SK-N-SH treated with all-trans-retinoic acid at 6 μM for 48 hours (cell line): ENCODE results near the gene ELOVL5.

Source experiments
- ATAC-seq: fragments of 200-7000 bp; cut with Tn5 transposase; 3 replicates; pipeline ENCODE4 v1.9.1; 2020; ENCODE audit warnings: mild to moderate bottlenecking, moderate library complexity
- ARNTL ChIP-seq: fragments of 450-650 bp; formaldehyde crosslinking; IDR thresholded peaks from 2 replicates; pipeline ENCODE4 v1.5.0; 2020; ENCODE audit warnings: low read depth, mild to moderate bottlenecking, moderate library complexity, borderline replicate concordance
- CREB5 ChIP-seq: fragments of 250-450 bp; sonication (Bioruptor Pico); IDR thresholded peaks from 2 replicates; pipeline ENCODE4 v1.5.1; 2020; ENCODE audit warnings: low read depth, mild to moderate bottlenecking, moderate library complexity
- CSDC2 ChIP-seq: fragments of 250-450 bp; sonication (Bioruptor Pico); IDR thresholded peaks from 2 replicates; pipeline ENCODE4 v1.5.0; 2020; ENCODE audit warnings: mild to moderate bottlenecking, moderate library complexity
- CSRNP3 ChIP-seq: fragments of 250-450 bp; sonication (Bioruptor Pico); IDR thresholded peaks from 2 replicates; pipeline ENCODE4 v1.5.1; 2021; ENCODE audit warnings: mild to moderate bottlenecking, moderate library complexity
- ESRRG ChIP-seq: fragments of 250-450 bp; sonication (Bioruptor Pico); IDR thresholded peaks from 2 replicates; pipeline ENCODE4 v1.6.1; 2021; ENCODE audit warnings: mild to moderate bottlenecking
- GLIS3 ChIP-seq: fragments of 250-450 bp; sonication (Bioruptor Pico); IDR thresholded peaks from 2 replicates; pipeline ENCODE4 v1.5.0; 2020; ENCODE audit warnings: mild to moderate bottlenecking, moderate library complexity
- ISL1 ChIP-seq: fragments of 250-450 bp; sonication (Bioruptor Pico); IDR thresholded peaks from 2 replicates; pipeline ENCODE4 v2.1.2; 2022; ENCODE audit warnings: mild to moderate bottlenecking, moderate library complexity
- OSR1 ChIP-seq: fragments of 250-450 bp; sonication (Bioruptor Pico); IDR thresholded peaks from 2 replicates; pipeline ENCODE4 v1.8.0; 2022; ENCODE audit warnings: moderate library complexity, mild to moderate bottlenecking, inconsistent platforms
- PATZ1 ChIP-seq: fragments of 250-450 bp; sonication (Bioruptor Pico); IDR thresholded peaks from 2 replicates; pipeline ENCODE4 v1.8.0; 2020; ENCODE audit warnings: mild to moderate bottlenecking, moderate library complexity, borderline replicate concordance
- POU6F1 ChIP-seq: fragments of 250-450 bp; sonication (Bioruptor Pico); IDR thresholded peaks from 2 replicates; pipeline ENCODE4 v1.8.0; 2021; ENCODE audit warnings: low read depth, mild to moderate bottlenecking, moderate library complexity, borderline replicate concordance
- PPARA ChIP-seq: fragments of 250-450 bp; sonication (Bioruptor Pico); IDR thresholded peaks from 2 replicates; pipeline ENCODE4 v1.5.0; 2020; ENCODE audit warnings: mild to moderate bottlenecking, borderline replicate concordance
- RARB ChIP-seq: fragments of 250-450 bp; sonication (Bioruptor Pico); IDR thresholded peaks from 2 replicates; pipeline ENCODE4 v1.8.0; 2021; ENCODE audit warnings: mild to moderate bottlenecking, moderate library complexity
- SNAI2 ChIP-seq: fragments of 250-450 bp; sonication (Bioruptor Pico); IDR thresholded peaks from 2 replicates; pipeline ENCODE4 v1.5.0; 2020; ENCODE audit warnings: mild to moderate bottlenecking, moderate library complexity
- TCF4 ChIP-seq: fragments of 250-450 bp; sonication (Bioruptor Pico); IDR thresholded peaks from 2 replicates; pipeline ENCODE4 v1.8.0; 2021; ENCODE audit warnings: mild to moderate bottlenecking, moderate library complexity, borderline replicate concordance
- TOX ChIP-seq: fragments of 250-450 bp; sonication (Bioruptor Pico); IDR thresholded peaks from 2 replicates; pipeline ENCODE4 v1.8.0; 2021; ENCODE audit warnings: mild to moderate bottlenecking, moderate library complexity, borderline replicate concordance
- TSHZ2 ChIP-seq: fragments of 250-450 bp; sonication (Bioruptor Pico); IDR thresholded peaks from 2 replicates; pipeline ENCODE4 v1.5.0; 2020; ENCODE audit warnings: mild to moderate bottlenecking, moderate library complexity
- ZC3H10 ChIP-seq: fragments of 250-450 bp; sonication (Bioruptor Pico); IDR thresholded peaks from 2 replicates; pipeline ENCODE4 v1.5.1; 2021; ENCODE audit warnings: mild to moderate bottlenecking, moderate library complexity
- ZFP3 ChIP-seq: fragments of 250-450 bp; sonication (Bioruptor Pico); IDR thresholded peaks from 2 replicates; pipeline ENCODE4 v1.5.0; 2020; ENCODE audit warnings: mild to moderate bottlenecking, moderate library complexity
- ZFP30 ChIP-seq: fragments of 450-650 bp; formaldehyde crosslinking; IDR thresholded peaks from 2 replicates; pipeline ENCODE4 v1.5.0; 2022; ENCODE audit warnings: mild to moderate bottlenecking, moderate library complexity
- ZNF565 ChIP-seq: fragments of 450-650 bp; formaldehyde crosslinking; conservative IDR thresholded peaks from 2 replicates; pipeline ENCODE4 v1.5.0; 2020; ENCODE audit warnings: low read depth, mild to moderate bottlenecking, moderate library complexity
- ZNF70 ChIP-seq: fragments of 450-650 bp; formaldehyde crosslinking; IDR thresholded peaks from 2 replicates; pipeline ENCODE4 v1.5.0; 2020; ENCODE audit warnings: mild to moderate bottlenecking, moderate library complexity
- ZNF8 ChIP-seq: fragments of 450-650 bp; formaldehyde crosslinking; IDR thresholded peaks from 2 replicates; pipeline ENCODE4 v1.5.0; 2020; ENCODE audit warnings: mild to moderate bottlenecking, moderate library complexity

The ELOVL5 gene

GRCh38 chr6:53281518-53282215 is 67.1 kb downstream of the ELOVL5 start:
- no peak for ATAC-seq
- TF ChIP-seq RARB (CRISPR knock-in tag) (no peak), ARNTL (CRISPR knock-in tag) (no peak), ESRRG (CRISPR knock-in tag) (no peak), CSDC2 (CRISPR knock-in tag) (no peak)
- TF ChIP-seq, all 23 proteins: peak for 0

GRCh38 chr6:53280207-53280606 is 68.5 kb downstream of the ELOVL5 start:
- no peak for ATAC-seq
- TF ChIP-seq ZFP30 (no peak), TCF4 (no peak), CSDC2 (CRISPR knock-in tag) (no peak), ISL1 (CRISPR knock-in tag) (no peak), ZNF8 (no peak), OSR1 (CRISPR knock-in tag) (no peak), TOX (CRISPR knock-in tag) (no peak), TSHZ2 (CRISPR knock-in tag) (no peak), PPARA (CRISPR knock-in tag) (no peak)

- no peak for ATAC-seq
- no peak for TF ChIP-seq ZNF565 (CRISPR knock-in tag)
- no peak for TF ChIP-seq ZNF70 (CRISPR knock-in tag)
- TF ChIP-seq TOX (CRISPR knock-in tag), result no peak
- TF ChIP-seq SNAI2 (CRISPR knock-in tag), result no peak
- no peak for TF ChIP-seq TSHZ2 (CRISPR knock-in tag)
- no peak for TF ChIP-seq ZFP30
- no peak for TF ChIP-seq PPARA (CRISPR knock-in tag)
Measured at GRCh38 chr6:53279293-53279692, 69.5 kb downstream of the ELOVL5 start.

GRCh38 chr6:53273370-53273769 is 75.4 kb downstream of the ELOVL5 start:
- no peak for ATAC-seq
- no peak for TF ChIP-seq TCF4
- no peak for TF ChIP-seq ARNTL (CRISPR knock-in tag)
- TF ChIP-seq ZC3H10 (CRISPR knock-in tag), result no peak
- no peak for TF ChIP-seq GLIS3 (CRISPR knock-in tag)
- no peak for TF ChIP-seq PATZ1 (CRISPR knock-in tag)
- TF ChIP-seq RARB (CRISPR knock-in tag), result no peak
- TF ChIP-seq ZFP3 (CRISPR knock-in tag), result no peak
- TF ChIP-seq POU6F1, result no peak
- TF ChIP-seq PPARA (CRISPR knock-in tag), result no peak
- TF ChIP-seq CREB5 (CRISPR knock-in tag), result no peak
- no peak for TF ChIP-seq SNAI2 (CRISPR knock-in tag)
- TF ChIP-seq OSR1 (CRISPR knock-in tag), result no peak
- no peak for TF ChIP-seq ZNF8
- TF ChIP-seq CSRNP3, result no peak
- no peak for TF ChIP-seq ZFP30
